ENCODE measurements around the gene CRYGN.

DNA sequence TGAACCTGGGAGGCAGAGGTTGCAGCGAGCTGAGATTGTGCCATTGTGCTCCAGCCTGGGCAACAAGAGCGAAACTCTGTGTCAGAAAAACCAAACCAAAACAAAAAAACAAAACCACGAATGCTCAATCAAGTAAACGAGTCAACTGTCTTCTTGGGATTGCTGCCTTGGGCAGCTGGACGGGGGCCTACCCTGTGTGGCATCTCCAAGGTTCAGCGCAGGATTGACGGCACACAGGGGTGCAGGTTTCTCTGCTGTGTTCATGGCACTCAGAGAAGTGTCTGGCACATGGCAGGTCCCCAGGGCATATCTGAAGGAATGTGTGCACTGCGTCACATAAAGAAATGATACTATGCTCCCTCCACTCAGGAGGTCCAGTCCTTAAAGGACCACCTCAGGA is 25.2 kb upstream of the CRYGN start:
- TF ChIP-seq, protein P1, sequence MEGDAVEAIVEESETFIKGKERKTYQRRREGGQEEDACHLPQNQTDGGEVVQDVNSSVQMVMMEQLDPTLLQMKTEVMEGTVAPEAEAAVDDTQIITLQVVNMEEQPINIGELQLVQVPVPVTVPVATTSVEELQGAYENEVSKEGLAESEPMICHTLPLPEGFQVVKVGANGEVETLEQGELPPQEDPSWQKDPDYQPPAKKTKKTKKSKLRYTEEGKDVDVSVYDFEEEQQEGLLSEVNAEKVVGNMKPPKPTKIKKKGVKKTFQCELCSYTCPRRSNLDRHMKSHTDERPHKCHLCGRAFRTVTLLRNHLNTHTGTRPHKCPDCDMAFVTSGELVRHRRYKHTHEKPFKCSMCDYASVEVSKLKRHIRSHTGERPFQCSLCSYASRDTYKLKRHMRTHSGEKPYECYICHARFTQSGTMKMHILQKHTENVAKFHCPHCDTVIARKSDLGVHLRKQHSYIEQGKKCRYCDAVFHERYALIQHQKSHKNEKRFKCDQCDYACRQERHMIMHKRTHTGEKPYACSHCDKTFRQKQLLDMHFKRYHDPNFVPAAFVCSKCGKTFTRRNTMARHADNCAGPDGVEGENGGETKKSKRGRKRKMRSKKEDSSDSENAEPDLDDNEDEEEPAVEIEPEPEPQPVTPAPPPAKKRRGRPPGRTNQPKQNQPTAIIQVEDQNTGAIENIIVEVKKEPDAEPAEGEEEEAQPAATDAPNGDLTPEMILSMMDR (IDR thresholded peaks at IDR 0.05; ENCODE audit: insufficient read depth, low read length): no peak
- TF ChIP-seq GABPA (IDR thresholded peaks at IDR 0.05; ENCODE audit: low read depth): no peak
- TF ChIP-seq REST (IDR thresholded peaks at IDR 0.05; ENCODE audit: insufficient replicate concordance, low read depth): no peak
- no peak for TF ChIP-seq POLR2AphosphoS5 (IDR thresholded peaks at IDR 0.05; ENCODE audit: low read depth)
- TF ChIP-seq SPI1 (IDR thresholded peaks at IDR 0.05; ENCODE audit: borderline replicate concordance, low read depth): no peak

Measured in HL-60 (cell line).